GM21447 (cell line): ENCODE data around the gene CTIF.

ENCODE experiments used
- ATAC-seq: cut with Tn5 transposase; IDR thresholded peaks from one replicate; pipeline ENCODE4 v1.9.1; 2021; ENCODE audit not compliant: unreplicated experiment

The CTIF gene

DNA sequence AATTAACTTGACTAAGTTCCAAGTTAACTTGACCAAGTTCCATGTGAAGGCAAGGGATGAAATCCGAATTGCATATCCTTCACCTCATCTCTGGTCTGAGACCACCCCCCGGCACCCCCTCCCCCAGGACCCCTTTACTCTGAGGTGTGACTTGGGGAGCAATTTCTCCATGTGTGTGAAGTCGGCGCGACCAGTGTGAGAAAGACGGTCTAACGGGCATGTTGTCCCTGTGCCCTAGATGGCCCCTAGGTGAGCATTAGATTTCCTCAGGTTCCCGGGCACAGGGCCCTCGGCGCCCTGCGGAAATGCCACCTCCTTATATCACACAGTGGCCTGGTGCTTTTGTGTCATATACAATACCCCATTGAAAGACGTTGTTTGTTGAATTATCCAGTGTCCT, 137.1 kb downstream of the CTIF start:
- no peak for ATAC-seq

GRCh38 chr18:48676346-48676745, 137.5 kb downstream of the CTIF start:
- ATAC-seq: no peak

- no peak for ATAC-seq
Observed at GRCh38 chr18:48676756-48677368, 138.0 kb downstream of the CTIF start.

DNA sequence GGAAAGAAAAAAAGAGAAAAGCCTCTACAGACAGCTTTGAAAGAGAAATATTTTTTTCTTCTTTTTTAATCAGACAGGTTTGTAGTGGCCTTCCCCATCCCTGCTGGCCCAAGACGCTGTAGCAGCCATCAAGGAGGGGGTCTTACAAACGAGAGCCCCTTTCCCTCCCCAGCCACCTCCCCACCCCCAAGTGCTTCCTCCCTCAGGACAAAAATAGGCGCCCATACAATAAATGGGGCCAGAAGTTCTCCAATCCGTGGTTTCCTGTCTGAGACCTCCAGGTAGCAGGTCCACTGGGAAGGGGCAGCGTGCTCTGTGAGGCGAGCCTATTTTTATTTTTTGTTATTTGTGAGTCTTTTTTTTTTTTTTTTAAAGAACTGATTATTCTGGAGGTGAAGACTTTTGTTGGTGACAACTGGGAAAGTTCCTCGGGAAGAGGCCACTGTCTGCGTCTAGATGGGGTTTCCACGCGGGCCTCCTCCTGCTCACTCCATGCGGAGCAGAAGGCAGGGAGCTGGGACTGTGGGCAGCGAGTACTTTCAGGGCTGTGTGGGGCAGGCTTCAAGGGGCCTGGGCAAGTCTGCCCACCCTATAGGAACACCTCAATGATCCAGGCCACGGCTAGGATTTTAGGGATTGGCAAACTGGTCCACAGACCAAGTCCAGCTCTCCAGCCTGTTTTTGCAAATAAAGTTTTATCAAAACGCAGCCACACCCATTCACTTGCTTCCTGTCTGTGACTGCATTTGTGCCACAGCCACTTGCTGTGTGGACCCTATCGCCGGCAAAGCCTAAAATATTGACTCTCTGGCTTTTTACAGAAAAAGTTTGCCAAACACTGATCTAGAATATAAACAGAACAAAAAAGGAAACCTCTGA, 139.6 kb downstream of the CTIF start:
- no peak for ATAC-seq

DNA sequence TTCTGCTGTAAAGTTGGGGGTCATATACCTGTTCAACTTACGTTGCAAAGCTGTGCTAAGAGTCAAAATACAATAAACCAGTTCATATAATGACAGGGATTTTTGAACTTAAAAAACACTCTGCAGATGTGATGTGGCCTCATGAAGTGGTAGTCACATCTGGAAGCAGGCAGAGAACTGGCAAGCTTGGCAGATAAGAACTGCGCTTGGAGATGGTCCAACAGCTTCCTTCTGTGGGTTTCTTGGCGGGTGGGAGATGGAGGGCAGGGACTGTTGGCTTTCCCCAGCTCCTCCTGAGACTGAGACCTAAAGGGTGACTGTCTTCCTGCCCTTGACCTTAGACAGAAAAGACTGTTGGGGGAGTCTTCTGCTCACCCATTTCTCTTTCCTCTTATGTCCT, 140.4 kb downstream of the CTIF start:
- no peak for ATAC-seq

- no peak for ATAC-seq
Observed at GRCh38 chr18:48680339-48681250, 141.8 kb downstream of the CTIF start.

DNA sequence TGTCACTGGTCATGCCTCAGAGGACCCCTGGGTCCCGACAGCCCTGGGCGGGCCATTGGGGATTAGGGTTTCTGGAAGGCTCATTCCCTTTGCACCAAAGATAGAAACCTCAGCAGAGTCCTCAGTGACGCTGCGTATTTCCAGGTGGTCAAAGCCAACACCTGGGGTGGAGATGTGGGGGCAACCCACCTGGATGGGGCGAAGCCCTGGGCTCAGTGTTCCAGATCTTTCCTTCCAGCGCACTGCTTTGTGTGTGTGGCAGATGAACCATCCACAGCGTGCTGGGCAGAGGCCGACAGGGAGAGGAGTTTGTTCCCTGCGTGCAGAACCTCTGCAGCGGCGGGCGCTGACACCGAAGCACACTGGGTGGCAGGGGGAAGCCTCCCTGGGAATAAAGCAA, 143.9 kb downstream of the CTIF start:
- ATAC-seq: no peak

DNA sequence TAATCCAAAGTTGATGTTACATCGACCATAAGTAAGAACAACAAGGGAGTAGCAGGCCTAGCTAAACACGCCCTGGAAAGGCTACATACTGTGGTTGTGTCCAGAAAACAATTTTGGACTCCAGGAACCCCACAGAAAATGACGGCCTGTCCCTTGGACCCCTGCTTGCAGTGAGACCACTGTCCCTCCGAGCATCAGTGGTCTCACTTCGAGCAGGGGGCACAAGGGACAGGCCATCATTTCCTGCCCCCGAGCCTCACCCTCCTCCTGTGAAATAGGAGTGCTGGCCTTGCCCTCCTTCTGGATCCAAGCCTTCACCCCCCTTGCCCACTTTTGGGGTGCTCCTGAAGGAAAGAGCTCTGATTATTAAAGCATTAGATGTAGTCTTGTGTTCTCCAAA, 144.4 kb downstream of the CTIF start:
- no peak for ATAC-seq

GRCh38 chr18:48683661-48684060, 144.8 kb downstream of the CTIF start:
- no peak for ATAC-seq

- no peak for ATAC-seq
Observed at GRCh38 chr18:48687346-48688042, 148.7 kb downstream of the CTIF start.

GRCh38 chr18:48688961-48689360, 150.1 kb downstream of the CTIF start:
- no peak for ATAC-seq

- ATAC-seq: no peak
Observed at GRCh38 chr18:48689548-48689947, 150.7 kb downstream of the CTIF start.

GRCh38 chr18:48690494-48690893, 151.7 kb downstream of the CTIF start:
- no peak for ATAC-seq

DNA sequence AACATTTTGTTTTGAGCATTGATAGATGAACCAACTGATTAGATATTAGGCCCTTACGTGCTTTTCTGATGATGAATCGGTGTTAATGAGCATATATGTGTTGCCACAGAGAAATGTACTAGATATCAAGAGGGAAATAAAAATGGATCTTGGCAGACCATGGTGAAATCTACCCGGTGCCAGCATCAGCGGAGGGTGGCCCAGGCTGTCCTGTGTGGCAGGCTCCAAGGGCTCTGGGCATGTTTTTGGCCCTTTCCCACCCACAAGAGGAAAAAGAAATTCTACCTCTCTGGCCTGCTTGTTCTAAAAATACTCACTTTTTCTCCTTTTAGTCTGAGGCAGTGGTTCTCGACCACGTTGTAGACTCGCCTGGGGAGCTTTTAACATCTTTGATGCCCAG, 154.2 kb downstream of the CTIF start:
- ATAC-seq: no peak

GRCh38 chr18:48693625-48694262, 154.9 kb downstream of the CTIF start:
- ATAC-seq: no peak

DNA sequence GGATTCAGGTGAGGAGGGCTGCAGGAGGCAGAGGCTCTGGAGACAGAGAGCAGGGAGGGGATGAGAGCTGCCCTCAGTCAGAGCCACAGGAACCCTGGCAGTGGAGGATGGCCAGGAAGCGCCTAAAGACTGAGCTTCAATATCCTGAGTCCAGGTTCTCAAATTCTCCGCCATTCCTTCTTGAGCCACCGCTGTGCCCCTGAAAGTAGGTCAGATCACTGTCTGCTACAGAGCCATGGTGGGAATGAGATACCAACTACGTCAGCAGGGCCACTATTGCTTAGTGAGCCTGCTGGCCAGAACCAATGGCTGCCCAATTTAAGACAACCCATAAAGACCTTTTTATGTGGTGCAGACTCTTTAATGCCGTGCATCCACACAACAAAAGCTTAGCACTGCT, 155.5 kb downstream of the CTIF start:
- no peak for ATAC-seq

DNA sequence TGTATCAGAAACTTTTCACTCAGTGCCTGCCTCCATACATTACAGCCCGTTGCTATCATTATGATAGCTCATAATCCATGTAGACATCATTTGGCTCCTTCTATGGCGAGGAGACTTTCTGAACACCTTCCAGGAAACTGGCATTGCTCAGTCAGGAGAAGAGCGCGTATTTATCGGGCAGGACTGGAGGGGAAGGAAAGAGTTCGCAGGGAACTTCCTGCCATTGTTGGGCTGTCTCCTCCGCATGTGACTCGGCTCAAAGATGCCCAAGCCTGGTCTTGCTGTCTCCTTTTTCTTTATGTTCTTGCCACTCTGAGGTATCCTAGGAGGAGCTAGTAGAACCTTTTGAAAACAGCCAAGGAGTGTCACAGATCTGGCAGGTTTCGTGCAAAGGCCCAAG, 156.8 kb downstream of the CTIF start:
- no peak for ATAC-seq

DNA sequence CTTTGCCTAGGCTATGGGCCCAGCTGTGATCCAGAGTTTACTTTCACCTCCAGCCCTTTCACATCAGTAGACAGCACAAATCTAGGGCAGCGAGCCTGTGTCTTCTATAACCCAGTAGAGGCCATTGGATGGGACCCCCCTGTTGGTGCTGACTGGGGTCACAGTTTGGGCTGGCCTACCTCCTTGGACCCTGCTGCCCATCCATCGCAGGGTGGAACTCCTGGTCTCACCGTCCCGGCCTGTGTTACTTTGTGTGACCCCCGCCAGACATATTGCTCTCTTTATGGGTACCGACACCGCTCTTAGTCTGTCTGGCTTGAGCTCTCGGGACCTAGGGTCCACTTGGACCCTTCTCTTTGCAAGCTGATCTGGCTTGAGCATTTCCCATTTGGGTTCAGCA, 157.4 kb downstream of the CTIF start:
- no peak for ATAC-seq

DNA sequence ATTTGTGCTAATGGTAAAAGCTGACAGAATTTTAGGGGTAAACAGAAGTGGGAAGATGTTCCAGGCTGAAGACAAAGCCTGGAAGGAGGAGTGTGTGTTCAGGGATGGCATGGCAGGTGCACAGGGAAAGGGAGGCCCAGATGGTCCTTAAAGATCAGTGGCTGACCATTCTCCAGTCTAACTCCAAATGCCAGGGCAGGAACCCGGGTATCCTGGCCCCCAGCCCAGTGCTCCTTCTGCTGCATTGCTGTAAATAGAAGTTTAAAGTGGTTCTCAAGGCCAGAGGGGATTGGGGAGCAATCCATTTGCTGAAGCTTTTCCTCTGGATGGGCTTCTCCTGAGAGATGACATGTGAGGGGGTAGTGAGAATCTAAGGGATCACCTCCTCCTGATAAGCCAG, 158.6 kb downstream of the CTIF start:
- ATAC-seq: no peak

DNA sequence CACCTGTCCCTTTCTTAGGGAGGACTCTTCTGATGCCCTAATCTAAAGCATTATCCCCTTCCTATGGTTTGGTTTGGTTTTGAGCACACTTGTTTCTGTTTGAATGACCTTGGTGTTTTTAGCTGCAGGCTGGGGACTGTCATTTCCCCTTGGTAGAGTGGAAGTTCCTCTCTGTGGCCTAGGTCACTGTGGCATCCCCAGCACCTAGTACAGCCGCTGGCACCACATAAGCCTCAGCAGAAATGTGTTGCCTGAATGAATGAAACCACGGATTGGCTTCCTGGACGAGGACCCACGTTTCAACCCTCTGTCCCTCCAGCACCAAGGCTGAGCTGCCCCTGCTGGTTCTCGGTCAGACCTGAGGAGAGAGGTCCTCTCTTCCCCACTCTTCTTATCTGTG, 159.9 kb downstream of the CTIF start:
- ATAC-seq: no peak

DNA sequence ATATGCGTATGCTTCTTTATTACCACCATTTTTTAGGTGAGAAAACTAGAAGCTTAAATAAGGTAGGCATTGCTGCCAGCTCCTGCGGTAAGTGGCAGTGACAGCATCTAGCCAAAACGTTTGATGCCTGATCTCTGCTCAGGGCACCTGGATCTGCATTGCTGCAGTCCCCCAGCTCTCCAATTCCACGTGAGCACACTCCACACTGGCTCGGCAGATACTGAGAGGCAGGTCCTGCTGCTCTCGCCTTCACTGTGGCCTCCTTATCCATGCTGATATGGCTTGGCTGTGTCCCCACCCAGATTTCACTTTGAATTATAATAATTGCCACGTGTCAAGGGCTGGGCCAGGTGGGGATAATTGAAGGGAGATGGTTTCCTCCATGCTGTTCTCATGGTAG, 160.9 kb downstream of the CTIF start:
- no peak for ATAC-seq
